Breast epithelium (tissue), 3 donors: Measurements from ENCODE around the gene PADI1.

Source experiments
- CTCF ChIP-seq, 3 donors: fragments of 450-650 bp; IDR thresholded peaks; one replicate each; pipeline ENCODE4 v1.5.1; 2016 to 2017; ENCODE audit warnings: antibody characterized with exemption in 3 of 3, mild to moderate bottlenecking in 3 of 3, moderate library complexity in 3 of 3
- POLR2A ChIP-seq: fragments of 450-650 bp; IDR thresholded peaks from one replicate; pipeline ENCODE4 v1.6.1; 2016; ENCODE audit warnings: antibody characterized with exemption, mild to moderate bottlenecking, moderate library complexity
- POLR2AphosphoS5 ChIP-seq, 3 donors: sonication (generic); formaldehyde crosslinking; IDR thresholded peaks; one replicate each; pipeline ENCODE4 v1.6.1; 2017; ENCODE audit warnings: antibody characterized with exemption in 3 of 3

- no peak for TF ChIP-seq CTCF (IDR thresholded peaks at IDR 0.05)
- TF ChIP-seq POLR2A, result no peak
- no peak for TF ChIP-seq POLR2AphosphoS5 (IDR thresholded peaks at IDR 0.05)
These were observed 20.7 kb upstream of the PADI1 start for GRCh38 chr1:17184161-17184665.
